CD14-positive monocyte (primary cell): ENCODE measurements around the gene PLPP7. TPM values are rescaled to one million over a fixed set of nuclear protein-coding genes. Genes with fewer than 3 reads are reported as not detected.

Experiments
- DNase-seq, 3 donors: peaks; one replicate each; pipeline ENCODE4 v3.0.0-alpha.2; 2011 to 2022
- H2AFZ ChIP-seq: 2 replicates; pipeline ENCODE4 v1.6.0; 2012; ENCODE audit warnings: mild to moderate bottlenecking, low read depth, low read length, inconsistent platforms; ENCODE audit not compliant: insufficient read depth, poor library complexity, severe bottlenecking
- H3K27ac ChIP-seq, 2 donors: 1 replicate in 1 of 2; 2 replicates in 1 of 2; pipeline ENCODE4 v1.5.1; 2012 to 2013; ENCODE audit warnings: low read length in 2 of 2, control low read depth in 1 of 2, inconsistent platforms in 1 of 2, low read depth in 1 of 2, mild to moderate bottlenecking in 1 of 2
- H3K27me3 ChIP-seq, 2 donors: one replicate each; pipeline versions ENCODE4 v1.6.0 to v1.6.1; 2011 to 2013; ENCODE audit warnings: low read length in 2 of 2; ENCODE audit not compliant: control insufficient read depth in 2 of 2, insufficient read depth in 2 of 2
- H3K36me3 ChIP-seq, 2 donors: replicated peaks in 1 of 2; 1 replicate in 1 of 2; 2 replicates in 1 of 2; pipeline versions ENCODE4 v1.5.1 to v1.6.1; 2012 to 2013; ENCODE audit warnings: low read length in 2 of 2, control low read depth in 1 of 2, inconsistent platforms in 1 of 2, mild to moderate bottlenecking in 1 of 2; ENCODE audit not compliant: insufficient read depth in 2 of 2, control insufficient read depth in 1 of 2
- H3K4me1 ChIP-seq, 2 donors: 1 replicate in 1 of 2; 2 replicates in 1 of 2; pipeline versions ENCODE4 v1.5.1 to v1.6.1; 2012 to 2013; ENCODE audit warnings: low read length in 2 of 2, control low read depth in 1 of 2, inconsistent platforms in 1 of 2, mild to moderate bottlenecking in 1 of 2, moderate library complexity in 1 of 2; ENCODE audit not compliant: insufficient read depth in 2 of 2, control insufficient read depth in 1 of 2
- H3K4me2 ChIP-seq: replicated peaks from 2 replicates; pipeline ENCODE3; 2012; ENCODE audit warnings: low read length, moderate library complexity, mild to moderate bottlenecking; ENCODE audit not compliant: poor library complexity, severe bottlenecking; ENCODE audit errors: extremely low read depth
- H3K4me3 ChIP-seq, 3 experiments: fragments of 200-600 bp in 1 of 3; sonication (generic) in 1 of 3; replicated peaks in 1 of 3; 1 replicate in 2 of 3; 2 replicates in 1 of 3; pipeline ENCODE4 v1.5.1; 2011 to 2013; ENCODE audit warnings: low read length in 3 of 3, mild to moderate bottlenecking in 3 of 3, control low read depth in 2 of 3, low read depth in 2 of 3, inconsistent platforms in 1 of 3, moderate library complexity in 1 of 3
- H3K79me2 ChIP-seq: 2 replicates; pipeline ENCODE4 v1.6.0; 2012; ENCODE audit warnings: mild to moderate bottlenecking, control low read depth, inconsistent platforms, low read length, moderate library complexity; ENCODE audit not compliant: insufficient read depth
- H3K9ac ChIP-seq: 2 replicates; pipeline ENCODE4 v1.6.0; 2017; ENCODE audit warnings: low read length, mild to moderate bottlenecking; ENCODE audit not compliant: insufficient read depth, poor library complexity, severe bottlenecking
- H3K9me3 ChIP-seq, 2 donors: replicated peaks in 1 of 2; 1 replicate in 1 of 2; 2 replicates in 1 of 2; pipeline versions ENCODE4 v1.5.1 to v1.6.1; 2012 to 2013; ENCODE audit warnings: low read length in 2 of 2, control low read depth in 1 of 2; ENCODE audit not compliant: control insufficient read depth in 1 of 2, insufficient read depth in 1 of 2
- H4K20me1 ChIP-seq: 2 replicates; pipeline ENCODE4 v1.6.0; 2012; ENCODE audit warnings: mild to moderate bottlenecking, low read length, control low read depth, moderate library complexity; ENCODE audit not compliant: insufficient read depth
- H3K27ac Mint-ChIP-seq, 7 donors: one replicate each; pipeline ENCODE4 v1.8.0; 2020; ENCODE audit warnings: mild to moderate bottlenecking in 7 of 7, mixed read lengths in 7 of 7, moderate library complexity in 6 of 7, inconsistent platforms in 2 of 7
- H3K27me3 Mint-ChIP-seq, 3 donors: one replicate each; pipeline ENCODE4 v1.8.0; 2021 to 2022; ENCODE audit warnings: low read depth in 3 of 3, mild to moderate bottlenecking in 3 of 3, mixed read lengths in 3 of 3, moderate library complexity in 3 of 3, inconsistent platforms in 1 of 3
- H3K36me3 Mint-ChIP-seq, 2 donors: one replicate each; pipeline ENCODE4 v1.8.0; 2020; ENCODE audit warnings: mixed read lengths in 2 of 2, inconsistent platforms in 1 of 2, mild to moderate bottlenecking in 1 of 2
- H3K4me1 Mint-ChIP-seq: one replicate; pipeline ENCODE4 v1.8.0; 2020; ENCODE audit warnings: mild to moderate bottlenecking, mixed read lengths
- H3K4me3 Mint-ChIP-seq, 2 donors: one replicate each; pipeline ENCODE4 v1.8.0; 2020; ENCODE audit warnings: mild to moderate bottlenecking in 2 of 2, mixed read lengths in 2 of 2, moderate library complexity in 1 of 2
- H3K9me3 Mint-ChIP-seq, 7 donors: one replicate each; pipeline ENCODE4 v1.8.0; 2020 to 2022; ENCODE audit warnings: mixed read lengths in 7 of 7, mild to moderate bottlenecking in 6 of 7, moderate library complexity in 6 of 7, inconsistent platforms in 2 of 7
- WGBS: methylation state at CpG from one replicate; pipeline ENCODE4 v1.1.5; 2013; ENCODE audit warnings: missing lambda C conversion rate; ENCODE audit not compliant: insufficient coverage; 5-methylcytosine and 5-hydroxymethylcytosine counted together
- intact Hi-C, 2 donors: fragments of 100-400 bp; cut with micrococcal nuclease; formaldehyde crosslinking; loops; one replicate each; pipeline versions ENCODE4 v1.15.0 to v1.15.1; 2023
- polyA plus RNA-seq, 3 donors: library from polyadenylated mRNA; depleted of rRNA in 1 of 3; unstranded in 2 of 3; stranded (reverse) in 1 of 3; fragments of 300-500 nt in 2 of 3; fragments of >200 nt in 1 of 3; fragmentation: Illumina TruSeq in 2 of 3; gene quantifications; 1 replicate in 2 of 3; 2 replicates in 1 of 3; pipeline ENCODE4 v1.2.3, GENCODE V29; 2012 to 2021
- TF ChIP-seq, protein P1 (sequence below): fragments of 200-600 bp; IDR thresholded peaks from one replicate; pipeline ENCODE4 v1.8.0; 2022; ENCODE audit warnings: antibody characterized with exemption, mild to moderate bottlenecking

PLPP7 gene
- polyA plus RNA-seq, 3 donors = 1.1 to 3.1 (median 1.5) TPM

DNA sequence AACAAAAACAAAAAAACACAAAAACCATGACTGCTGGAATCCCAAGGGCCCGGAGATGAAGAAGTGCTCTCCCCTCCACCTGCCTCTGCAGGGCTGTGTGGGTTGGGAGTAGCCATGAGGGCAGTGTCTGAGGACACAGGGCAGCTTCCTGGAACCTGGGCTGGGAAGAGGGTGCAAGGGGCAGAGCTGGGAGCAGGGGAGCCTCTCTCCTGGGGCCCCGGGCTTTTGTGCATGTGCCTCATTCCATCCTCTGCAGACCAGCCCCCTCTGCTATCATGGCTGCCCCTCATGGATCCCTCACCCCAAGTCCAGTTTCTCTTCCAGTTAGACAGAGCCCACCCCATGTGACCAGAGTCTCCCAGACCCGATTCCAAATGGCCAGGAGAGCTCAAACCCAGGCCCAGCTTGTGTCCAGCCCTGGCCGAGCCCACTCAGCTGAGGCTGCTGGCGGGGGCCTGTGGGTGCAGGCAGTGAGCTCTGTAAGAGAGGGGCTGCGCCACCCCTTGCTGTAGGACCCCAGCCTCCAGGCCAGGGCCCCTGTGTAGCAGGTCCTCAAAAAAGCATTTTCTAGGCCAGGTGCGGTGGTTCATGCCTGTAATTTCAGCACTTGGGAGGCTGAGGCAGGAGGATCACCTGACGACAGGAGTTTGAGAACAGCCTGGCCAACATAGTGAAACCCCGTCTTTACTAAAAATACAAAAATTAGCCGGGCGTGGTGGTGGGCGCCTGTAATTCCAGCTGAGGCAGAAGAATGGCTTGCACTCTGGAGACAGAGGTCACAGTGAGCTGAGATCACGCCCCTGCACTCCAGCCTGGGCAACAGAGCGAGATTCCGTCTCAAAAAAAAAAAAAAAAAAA lies 44.5 kb downstream of the PLPP7 start:
- no peak overlapping the region for H3K4me3 ChIP-seq
- no peak overlapping the region for H3K4me3 Mint-ChIP-seq
- H4K20me1 ChIP-seq = no peaks in the 10 kb centered on the region
- DNase-seq = no peak
- no peaks in the 10 kb centered on the region for H3K79me2 ChIP-seq
- H2AFZ ChIP-seq = peak overlapping the region; percentile 17
- TF ChIP-seq, protein P1, sequence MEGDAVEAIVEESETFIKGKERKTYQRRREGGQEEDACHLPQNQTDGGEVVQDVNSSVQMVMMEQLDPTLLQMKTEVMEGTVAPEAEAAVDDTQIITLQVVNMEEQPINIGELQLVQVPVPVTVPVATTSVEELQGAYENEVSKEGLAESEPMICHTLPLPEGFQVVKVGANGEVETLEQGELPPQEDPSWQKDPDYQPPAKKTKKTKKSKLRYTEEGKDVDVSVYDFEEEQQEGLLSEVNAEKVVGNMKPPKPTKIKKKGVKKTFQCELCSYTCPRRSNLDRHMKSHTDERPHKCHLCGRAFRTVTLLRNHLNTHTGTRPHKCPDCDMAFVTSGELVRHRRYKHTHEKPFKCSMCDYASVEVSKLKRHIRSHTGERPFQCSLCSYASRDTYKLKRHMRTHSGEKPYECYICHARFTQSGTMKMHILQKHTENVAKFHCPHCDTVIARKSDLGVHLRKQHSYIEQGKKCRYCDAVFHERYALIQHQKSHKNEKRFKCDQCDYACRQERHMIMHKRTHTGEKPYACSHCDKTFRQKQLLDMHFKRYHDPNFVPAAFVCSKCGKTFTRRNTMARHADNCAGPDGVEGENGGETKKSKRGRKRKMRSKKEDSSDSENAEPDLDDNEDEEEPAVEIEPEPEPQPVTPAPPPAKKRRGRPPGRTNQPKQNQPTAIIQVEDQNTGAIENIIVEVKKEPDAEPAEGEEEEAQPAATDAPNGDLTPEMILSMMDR = no peak
- no peak overlapping the region for H3K9ac ChIP-seq
- no peak overlapping the region for H3K27ac ChIP-seq
- H3K27me3 Mint-ChIP-seq = peaks cover 0 to 5% (median 3%) of the 10 kb centered on the region in 3 donors
- H3K4me1 ChIP-seq = no peaks in the 10 kb centered on the region
- WGBS = 95% methylated on average over 11 of the region's 15 CpGs
- peaks cover 2% of the 10 kb centered on the region for H3K4me1 Mint-ChIP-seq
- no peaks in the 10 kb centered on the region for H3K27me3 ChIP-seq
- intact Hi-C loops = no loop called here
- no peaks in the 10 kb centered on the region for H3K36me3 Mint-ChIP-seq
- H3K36me3 ChIP-seq = no peaks in the 10 kb centered on the region
- H3K27ac Mint-ChIP-seq = peak overlapping the region in 1 of 7 donors; percentile 36
- H3K9me3 Mint-ChIP-seq = no peaks in the 10 kb centered on the region
- no peaks in the 10 kb centered on the region for H3K9me3 ChIP-seq
- no peak overlapping the region for H3K4me2 ChIP-seq

DNA sequence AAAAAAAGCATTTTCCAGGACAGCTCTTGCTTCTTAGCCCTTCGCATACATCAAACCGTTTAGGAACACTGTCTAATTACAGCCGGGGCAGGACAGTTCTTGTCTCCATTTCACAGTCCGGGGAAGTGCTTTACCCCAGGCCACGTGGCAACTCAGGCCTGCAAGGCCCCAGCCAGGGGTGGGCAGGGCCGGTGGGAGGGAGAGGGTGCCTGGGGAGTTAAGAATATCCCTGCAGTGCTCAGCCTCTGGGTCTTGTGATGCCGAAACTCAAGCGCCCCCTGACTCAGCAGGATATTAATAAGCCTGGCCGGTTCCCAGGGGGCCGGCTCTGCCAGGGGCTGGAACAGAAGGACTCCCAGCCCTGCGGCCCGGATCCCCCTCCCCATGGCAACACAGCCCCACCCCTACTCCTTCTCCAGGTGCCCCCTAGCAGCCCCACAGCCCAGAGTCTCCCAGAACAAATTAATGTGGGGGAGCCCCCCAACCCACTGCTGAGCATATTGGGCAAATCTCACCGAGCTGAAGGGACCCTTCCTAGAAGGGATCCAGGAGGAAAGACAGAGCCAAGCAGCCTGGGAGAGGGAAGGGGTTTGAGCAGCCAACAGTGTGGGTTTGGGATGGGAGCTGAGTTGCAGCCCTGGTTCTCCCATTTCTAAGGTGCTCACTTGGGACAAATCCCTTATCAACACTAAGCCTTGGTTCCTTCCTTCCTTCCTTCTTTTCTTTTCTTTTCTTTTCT lies 45.3 kb downstream of the PLPP7 start:
- H3K36me3 ChIP-seq = no peaks in the 10 kb centered on the region
- no peak overlapping the region for H3K4me2 ChIP-seq
- H3K27ac Mint-ChIP-seq = no peak overlapping the region
- no peak for DNase-seq
- H3K4me3 Mint-ChIP-seq = no peak overlapping the region
- peak overlapping the region; percentile 17 for H2AFZ ChIP-seq
- no peaks in the 10 kb centered on the region for H3K36me3 Mint-ChIP-seq
- intact Hi-C loops = no loop called here
- H3K9ac ChIP-seq = no peak overlapping the region
- TF ChIP-seq, protein P1 = no peak
- 17% methylated on average over 7 of the region's 13 CpGs for WGBS
- no peaks in the 10 kb centered on the region for H3K9me3 Mint-ChIP-seq
- H3K4me1 Mint-ChIP-seq = peaks cover 2% of the 10 kb centered on the region
- no peak overlapping the region for H3K27ac ChIP-seq
- H3K9me3 ChIP-seq = no peaks in the 10 kb centered on the region
- peaks cover 0 to 5% (median 3%) of the 10 kb centered on the region in 3 donors for H3K27me3 Mint-ChIP-seq
- H3K4me3 ChIP-seq = no peak overlapping the region
- no peaks in the 10 kb centered on the region for H3K4me1 ChIP-seq
- no peaks in the 10 kb centered on the region for H3K27me3 ChIP-seq
- no peaks in the 10 kb centered on the region for H4K20me1 ChIP-seq
- no peaks in the 10 kb centered on the region for H3K79me2 ChIP-seq
